ENCODE data around the gene DUOX1.
"Not testable (repeated sequence)": the region's sequence is repeated elsewhere in the genome, so short reads cannot be mapped to it uniquely, and the experiment has no call there.

Gene DUOX1

DNA sequence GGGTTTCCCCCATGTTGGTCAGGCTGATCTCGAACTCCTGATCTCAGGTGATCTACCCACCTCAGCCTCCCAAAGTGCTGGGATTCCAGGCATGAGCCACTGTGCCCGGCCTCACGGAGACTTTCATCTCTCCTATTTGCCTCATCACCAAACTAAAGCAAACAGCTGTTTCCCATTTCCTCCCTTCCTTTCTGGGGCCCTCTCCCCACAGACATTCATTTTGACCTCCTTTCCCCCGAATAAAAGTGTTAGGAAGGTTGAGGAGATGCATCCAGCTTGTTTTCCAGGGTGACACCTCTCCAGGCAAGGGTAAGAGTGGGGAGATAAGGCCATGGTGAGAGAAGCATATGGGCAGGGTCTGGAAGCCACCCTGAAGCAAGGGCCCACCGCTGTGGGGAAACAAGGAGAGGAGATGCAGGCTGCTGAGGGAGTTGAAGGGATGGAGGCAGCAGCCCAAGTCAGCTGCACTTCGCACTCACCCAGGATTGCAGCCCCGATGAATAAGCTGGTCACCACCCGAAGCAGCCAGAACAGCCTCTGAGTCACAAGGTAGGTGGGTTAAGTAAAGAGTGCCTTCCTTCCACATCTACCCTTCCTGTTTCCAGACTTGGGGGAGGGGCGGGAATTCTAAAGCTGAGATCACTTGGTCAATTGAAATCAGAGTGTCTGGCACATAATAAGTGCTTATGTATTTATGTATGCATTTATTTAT is 7.9 kb upstream of the DUOX1 start:
- no peak for DNase-seq

DNA sequence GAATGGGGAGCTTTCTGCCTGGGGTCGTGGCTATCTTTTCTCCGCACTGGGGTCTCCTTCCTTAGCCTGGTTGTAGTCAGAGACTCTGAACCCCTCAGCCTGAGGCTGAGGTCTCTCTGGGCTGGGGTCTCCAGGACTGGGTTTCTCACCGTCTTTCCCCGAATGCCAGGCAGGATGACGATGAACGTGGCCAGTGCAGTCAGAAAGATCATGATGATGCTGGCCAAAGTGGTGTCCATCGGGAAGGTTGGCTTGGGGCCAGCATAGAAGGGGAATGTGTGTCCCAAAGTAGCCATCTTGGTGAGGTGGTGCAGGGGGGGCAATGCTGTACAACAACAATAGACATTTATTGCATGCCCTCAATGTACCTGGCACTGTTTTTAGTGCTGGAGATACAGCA is 7.1 kb upstream of the DUOX1 start:
- no peak for DNase-seq

DNA sequence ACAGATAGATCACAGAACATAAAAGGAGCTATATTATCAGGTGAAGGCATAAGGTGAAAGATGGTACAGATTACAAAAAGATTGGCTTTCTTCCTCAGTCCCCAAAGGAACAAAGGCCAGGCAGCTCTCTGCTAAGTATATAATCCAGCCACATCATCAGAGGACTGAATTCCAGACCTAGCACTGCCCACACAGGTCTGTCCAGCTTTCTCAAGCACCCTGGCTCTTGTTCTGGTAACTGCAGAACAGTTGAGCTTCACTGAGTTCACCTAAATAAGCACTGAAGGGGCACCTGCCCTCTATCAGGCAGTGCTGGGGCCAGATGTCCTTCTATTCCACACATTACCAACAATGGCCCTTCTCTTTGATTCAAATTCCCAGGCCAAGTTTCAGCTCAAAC is 6.4 kb upstream of the DUOX1 start:
- no peak for DNase-seq

DNA sequence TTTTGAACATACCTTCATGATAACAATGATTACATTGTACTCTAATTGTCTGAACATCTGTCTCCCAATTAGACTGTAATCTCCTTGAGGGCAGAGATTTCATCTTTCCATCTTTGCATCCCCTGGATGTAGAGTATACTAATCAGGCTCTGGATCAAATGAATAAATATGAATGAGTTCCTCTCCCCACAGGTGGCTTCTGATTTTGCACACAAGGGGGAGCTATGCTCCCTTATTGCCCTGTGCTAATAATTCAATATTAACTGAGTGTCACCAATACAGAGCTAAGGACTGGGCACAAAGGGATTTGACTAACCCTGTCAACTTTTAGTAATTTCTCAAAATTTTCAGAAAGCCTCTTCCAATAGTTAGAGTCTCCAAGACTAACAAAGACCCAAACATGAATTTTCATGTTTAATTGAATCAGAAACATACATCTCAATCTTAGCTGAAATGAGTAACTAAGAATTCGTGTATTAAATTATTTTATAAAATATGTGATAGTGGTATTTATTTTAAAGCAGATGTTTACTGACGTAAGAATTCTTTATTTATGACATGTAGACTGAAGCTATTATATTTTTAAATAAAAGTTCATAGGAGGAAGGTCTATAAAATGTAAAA is 3.1 kb upstream of the DUOX1 start:
- DNase-seq, result no peak

DNA sequence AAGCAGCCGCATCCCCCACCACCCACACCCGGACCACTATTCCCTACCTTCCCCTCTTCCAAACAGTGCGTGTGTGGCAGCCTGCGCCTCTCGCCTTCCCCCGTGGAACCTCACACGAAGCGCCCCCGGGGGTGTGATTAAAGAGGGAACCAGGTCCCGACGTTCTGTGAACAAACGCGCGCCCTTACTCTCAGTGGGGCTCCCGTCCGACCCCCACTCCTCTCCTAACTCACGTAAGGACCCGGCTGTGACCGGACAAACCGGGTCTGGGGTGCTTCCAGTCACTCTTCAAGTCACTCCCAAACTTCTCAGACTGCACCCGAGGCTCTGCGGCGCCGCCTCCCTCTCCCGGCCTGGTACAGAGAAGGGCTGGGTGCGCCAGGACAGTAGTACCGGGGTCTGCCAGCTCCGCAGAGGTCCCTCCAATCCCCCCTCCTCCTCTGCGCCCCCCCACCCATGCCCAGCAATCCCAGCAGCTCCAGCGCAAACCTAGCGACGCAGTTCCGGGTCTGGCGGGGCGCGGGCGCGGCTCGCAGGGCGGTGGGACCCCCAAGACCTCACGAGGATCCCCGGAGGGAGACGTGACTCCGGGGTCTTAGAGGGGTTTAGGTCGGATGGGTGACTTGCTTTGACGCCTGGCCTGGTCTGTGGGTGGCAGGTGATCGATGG is 689 bp upstream of the DUOX1 start:
- DNase-seq, result no peak

DNA sequence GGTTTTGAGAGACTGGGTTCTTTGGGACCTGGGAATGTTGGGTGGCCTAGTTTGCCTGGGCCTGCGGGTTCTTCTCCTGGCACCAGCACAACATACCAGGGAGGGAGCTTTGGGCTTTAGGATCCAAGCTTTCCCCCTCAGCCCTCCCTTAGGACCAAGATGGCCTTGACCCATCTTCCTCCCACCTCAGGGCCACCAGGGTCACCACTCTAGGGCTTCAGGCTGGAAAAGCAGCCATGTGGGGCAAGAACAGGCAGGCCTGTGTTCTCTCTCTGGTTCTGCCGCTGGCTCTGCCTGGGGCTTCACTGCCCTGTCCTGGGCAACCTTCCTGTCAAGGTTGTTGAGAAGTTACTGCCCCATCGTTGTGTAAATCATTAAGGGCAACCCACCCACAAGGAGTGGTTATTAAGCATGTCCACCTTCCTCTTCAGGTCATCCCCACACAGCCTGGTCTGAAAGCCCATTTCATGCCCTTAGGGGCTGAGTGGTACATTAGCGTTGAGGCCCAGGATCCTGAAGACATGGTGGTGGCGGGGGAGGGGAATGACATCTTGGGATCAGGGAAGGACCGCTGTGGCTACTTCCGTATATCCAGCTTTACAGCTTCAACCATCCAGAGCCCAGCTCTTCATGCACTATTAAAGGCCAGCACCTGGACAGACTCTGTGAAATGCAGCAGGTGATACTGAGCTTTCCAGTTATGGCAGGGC is 652 bp downstream of the DUOX1 start:
- DNase-seq, result no peak

DNA sequence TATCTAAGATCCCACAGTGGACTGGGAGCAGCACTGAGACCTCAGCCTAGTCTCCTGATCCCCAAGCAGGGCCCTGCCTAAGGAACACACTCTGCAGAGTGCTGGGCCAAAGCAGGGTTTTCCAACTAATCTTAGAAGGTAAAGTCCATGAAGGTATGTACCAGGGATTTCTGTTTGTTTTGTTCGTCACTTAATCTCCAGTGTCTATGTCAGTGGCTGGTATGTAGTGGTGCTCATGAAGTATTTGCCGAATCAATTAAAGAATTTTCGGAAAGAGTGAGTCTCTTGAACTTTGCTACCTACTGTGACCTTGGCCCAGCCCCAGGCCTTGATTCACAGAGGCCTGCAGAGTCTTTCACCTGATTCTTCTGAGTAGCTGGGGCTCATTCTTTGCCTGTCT is 1.7 kb downstream of the DUOX1 start:
- no peak for DNase-seq

DNA sequence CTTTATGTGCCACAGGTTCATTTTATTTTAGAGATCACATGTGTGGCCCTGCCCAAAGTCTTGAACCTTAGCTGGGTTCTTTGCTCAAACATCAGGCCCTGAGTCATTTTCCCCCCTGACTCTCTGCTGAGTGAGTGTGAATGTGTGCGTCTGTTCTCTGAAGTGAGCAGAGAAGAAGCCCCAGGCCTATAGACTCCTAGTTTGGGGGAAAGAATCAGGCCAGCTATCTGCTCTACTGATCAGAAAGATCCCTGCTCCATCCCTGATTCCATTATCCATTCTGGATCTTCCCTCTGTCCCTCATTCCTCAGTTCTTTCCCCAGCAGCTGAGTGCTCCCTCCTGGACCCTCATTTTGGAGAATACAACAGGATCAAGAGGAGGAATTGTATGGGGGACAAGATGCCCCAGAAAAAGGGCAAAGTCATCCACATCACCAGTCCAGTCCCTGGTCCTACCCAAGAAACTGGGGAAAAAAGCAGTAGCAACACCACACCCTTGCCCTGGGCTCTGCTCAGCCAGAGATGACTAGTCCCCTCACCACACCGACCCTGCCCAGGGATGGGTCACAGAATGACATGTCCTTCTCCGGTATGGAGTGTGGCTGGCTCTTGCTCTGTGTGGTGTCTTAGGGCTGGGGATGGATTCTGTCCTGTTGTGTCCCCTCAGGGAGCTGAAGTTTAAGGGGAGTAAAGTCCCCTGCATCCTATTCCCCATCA is 3.2 kb downstream of the DUOX1 start:
- DNase-seq, result no peak

DNA sequence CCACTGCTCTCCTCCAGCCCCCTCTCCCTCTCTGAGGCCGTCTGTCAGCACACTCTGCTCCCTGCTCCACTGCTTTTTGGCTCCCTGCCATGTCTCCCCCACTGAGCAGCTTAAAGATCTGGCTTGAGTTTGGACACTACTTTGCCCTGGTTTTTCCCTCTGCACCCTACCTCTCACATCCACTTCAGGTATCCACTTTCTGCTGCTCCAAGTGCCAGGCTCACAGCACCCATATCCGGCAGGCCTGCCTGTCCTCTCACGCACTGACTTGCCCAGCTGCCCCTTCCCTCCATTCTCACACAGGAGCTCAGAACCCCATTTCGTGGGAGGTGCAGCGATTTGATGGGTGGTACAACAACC is 3.7 kb downstream of the DUOX1 start:
- DNase-seq, result no peak

DNA sequence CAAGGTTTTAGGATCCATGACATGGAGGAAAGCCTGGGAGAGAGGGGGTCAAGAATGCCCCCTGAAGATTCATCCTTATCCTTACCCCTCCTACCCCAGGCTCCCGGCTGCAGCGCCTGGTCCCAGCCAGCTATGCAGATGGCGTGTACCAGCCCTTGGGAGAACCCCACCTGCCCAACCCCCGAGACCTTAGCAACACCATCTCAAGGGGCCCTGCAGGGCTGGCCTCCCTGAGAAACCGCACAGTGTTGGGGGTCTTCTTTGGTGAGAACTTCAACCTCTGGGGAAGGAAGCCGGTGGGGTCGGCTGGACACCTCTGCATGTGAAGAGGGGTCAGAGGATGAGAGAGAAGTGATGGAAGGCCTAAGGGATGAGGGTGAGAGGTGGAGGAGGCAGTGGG is 4.3 kb downstream of the DUOX1 start:
- no peak for DNase-seq

DNA sequence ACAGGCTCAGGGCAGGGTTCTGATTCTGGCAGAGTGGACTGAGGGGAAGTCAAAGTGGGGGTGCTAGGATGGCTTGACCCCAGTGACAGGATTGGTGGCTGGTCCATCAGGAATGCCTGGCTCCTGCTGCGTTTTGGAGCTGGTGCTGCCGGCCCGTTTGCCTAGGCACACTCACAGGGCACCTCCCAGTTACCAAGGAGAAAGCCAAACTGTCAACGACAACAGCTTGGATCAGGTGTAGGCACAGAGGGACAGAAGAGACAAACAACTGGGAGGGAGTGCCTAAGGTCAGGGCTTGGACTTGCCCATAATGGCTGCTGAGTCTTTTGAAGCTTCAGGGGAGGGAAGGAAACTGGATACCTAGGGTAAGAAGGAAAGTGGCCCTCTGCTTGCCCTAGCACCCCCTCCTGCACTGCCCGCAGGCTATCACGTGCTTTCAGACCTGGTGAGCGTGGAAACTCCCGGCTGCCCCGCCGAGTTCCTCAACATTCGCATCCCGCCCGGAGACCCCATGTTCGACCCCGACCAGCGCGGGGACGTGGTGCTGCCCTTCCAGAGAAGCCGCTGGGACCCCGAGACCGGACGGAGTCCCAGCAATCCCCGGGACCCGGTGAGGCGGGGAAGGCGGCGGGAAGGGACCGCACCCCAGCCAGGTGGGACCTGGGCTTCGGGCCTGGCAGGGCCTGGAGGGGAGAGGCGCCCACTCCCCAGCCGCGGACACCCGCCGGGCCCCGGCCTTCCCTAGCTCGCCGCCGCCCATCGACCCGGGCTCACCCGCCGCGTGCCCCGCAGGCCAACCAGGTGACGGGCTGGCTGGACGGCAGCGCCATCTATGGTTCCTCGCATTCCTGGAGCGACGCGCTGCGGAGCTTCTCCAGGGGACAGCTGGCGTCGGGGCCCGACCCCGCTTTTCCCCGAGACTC is 5.1 kb downstream of the DUOX1 start:
- no peak for DNase-seq

DNA sequence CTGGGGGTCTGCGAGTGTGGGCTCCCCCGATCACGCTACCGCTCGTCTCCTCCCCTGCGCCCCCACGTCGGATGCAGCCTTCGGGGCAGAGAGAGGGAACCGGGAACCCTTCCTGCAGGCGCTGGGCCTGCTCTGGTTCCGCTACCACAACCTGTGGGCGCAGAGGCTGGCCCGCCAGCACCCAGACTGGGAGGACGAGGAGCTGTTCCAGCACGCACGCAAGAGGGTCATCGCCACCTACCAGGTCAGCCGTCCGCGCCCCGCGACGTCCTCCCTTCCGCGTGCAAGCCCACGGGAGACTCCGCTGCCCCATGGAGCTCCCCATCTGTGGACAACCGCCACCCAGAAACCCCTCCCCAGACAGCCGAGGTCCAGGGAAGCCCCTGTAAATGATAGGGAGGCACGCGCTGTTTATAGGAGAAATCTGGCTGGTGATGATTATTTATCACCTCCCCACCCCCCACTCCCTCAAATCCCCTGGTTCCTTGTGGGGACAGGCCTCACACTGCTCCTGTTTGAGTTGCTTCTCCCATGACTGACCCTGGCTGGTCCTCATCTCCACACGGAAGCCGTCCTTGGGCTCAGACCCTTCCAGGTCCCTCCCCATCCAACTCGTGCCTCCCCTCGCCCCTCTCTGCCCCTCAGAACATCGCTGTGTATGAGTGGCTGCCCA is 6.0 kb downstream of the DUOX1 start:
- not testable (repeated sequence) for DNase-seq

DNA sequence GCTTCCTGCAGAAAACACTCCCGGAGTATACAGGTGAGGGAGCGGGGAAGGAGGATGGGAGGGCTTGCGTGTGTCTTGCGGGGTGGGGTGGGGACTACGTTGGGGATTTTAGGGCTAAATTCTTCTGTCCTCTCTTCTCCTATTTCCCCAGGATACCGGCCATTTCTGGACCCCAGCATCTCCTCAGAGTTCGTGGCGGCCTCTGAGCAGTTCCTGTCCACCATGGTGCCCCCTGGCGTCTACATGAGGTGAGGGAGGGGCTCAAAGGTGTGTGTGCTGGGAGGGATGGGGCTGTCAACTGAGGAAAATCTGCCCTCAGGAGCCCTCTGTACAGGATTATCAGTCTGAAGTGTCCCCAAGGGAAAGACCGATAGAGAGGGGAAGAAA is 6.6 kb downstream of the DUOX1 start:
- no peak for DNase-seq

DNA sequence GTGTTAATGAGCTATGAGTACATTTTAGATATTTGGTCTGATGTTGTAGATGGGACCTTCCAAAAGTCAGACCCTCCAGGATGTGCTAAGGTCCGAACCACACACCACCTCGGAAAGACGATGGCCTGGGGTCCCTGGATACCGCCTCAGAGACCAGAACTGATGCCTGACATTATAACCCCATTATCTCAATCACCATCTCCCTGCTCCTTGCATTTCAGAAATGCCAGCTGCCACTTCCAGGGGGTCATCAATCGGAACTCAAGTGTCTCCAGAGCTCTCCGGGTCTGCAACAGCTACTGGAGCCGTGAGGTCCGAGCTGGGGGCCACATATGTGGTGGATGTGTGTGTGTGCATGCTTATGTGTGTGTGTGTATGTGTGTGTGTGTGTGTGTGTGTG is 7.9 kb downstream of the DUOX1 start:
- DNase-seq, result no peak

DNA sequence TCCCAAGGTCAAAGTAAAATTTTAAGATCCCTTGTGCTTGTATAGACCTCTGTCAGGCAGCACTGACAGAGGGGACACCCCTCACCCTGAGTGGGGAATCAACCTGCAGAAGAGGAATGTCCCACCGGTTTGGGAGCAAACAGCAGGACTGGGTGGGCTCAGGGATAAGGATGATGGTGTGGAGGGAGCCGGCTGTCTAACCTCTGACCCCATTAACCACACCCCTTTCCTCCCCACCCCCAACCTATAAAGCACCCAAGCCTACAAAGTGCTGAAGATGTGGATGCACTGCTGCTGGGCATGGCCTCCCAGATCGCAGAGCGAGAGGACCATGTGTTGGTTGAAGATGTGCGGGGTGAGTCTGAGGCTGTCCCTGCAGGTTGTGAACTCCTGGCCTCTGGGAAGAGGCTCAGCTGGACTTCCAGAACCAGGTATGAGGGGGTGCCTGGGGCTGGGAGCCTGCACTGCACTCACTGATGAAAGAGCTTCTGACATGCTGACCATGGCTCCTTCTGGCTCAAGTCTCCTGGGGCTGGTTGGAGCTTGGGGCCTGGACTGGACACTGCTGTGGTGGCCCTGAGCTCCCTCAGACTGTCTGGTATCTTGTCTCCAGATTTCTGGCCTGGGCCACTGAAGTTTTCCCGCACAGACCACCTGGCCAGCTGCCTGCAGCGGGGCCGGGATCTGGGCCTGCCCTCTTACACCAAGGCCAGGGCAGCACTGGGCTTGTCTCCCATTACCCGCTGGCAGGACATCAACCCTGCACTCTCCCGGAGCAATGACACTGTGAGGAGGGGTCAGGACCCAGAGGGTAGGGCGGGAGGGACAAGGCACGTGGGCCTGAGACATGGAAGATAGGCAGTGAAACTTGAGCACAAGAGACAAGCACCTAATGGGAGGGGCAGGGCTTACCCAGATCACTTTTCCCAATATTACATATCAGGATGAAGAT is 9.3 kb downstream of the DUOX1 start:
- DNase-seq, result no peak

DNA sequence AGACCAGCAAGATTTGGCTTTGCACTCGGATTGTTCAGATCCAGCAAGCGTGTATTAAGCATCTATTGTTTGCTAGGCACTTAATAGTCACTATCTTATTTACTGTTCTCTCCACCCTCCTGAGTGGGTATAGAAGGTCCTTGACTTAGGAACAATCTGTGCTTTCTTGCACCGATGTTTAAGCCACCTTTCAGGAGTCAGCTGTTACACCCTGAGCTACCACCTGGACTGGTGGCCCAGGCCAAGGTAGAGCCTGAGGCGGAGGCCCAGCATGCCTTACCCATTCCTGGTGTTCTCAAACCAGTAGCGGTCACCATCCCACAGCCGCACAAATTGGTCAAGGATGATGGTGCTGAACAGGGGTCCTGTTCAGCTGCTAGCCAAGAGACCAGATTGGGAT is 10.0 kb downstream of the DUOX1 start:
- DNase-seq, result no peak

DNA sequence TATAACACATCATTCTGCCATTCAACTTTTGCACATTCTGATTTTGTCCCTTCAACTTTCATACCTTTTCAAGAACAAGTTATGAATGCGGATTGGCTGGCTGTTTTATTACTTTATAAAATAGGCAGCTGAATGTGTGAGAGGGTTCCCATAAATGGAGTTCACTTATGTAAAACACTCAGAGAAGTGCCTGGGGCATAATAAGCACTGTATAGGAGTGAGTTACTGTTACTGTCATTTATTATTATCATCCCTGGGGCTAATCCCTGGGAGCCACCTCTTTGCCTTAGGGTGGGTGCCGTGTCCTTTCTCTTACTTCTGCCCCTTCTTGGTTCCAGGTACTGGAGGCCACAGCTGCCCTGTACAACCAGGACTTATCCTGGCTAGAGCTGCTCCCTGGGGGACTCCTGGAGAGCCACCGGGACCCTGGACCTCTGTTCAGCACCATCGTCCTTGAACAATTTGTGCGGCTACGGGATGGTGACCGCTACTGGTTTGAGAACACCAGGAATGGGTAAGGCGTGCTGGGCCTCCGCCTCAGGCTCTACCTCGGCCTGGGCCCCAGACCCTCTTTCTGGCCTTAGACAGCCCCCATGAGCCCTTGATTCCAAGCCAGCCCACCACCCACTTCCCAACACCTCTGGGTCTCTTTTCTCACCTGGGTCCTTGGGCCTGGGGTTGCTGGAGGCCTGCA is 10.9 kb downstream of the DUOX1 start:
- DNase-seq, result no peak

DNA sequence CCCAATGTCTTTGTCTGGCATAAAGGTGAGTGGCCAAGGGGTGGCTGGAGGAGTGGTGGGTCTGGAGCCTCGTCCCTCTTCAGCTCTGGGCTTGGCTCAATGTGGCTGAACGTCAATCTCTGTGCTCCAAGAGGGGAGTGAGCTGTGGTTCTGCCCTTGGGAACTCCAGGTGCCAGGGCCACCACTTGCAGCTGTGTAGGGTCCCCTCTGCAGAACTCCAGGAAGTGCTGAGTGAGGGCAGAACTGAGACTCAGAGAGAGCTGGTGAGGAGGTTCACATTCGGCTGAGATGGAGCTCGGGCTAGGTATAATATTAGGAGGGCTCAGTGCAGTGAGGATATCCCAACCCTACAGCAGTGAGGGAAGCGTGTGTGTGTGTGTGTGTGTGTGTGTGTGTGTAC is 11.6 kb downstream of the DUOX1 start:
- no peak for DNase-seq

DNA sequence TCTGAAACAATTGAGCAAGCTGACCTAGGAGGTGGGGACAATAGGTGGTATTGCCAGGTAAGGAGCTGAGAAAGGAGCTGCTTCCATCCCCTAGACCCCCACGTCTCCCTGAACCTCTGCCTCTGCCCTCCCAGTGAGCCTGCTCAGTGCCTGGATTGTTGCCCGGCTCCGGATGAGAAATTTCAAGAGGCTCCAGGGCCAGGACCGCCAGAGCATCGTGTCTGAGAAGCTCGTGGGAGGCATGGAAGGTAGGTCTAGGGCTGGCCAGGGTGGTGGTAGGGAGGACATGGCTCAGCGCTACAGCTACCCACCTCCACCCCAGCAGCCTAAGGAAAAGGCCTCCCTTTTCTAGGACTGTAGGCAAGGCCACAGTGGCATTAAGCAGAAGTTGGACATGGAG is 13.3 kb downstream of the DUOX1 start:
- DNase-seq, result no peak

DNA sequence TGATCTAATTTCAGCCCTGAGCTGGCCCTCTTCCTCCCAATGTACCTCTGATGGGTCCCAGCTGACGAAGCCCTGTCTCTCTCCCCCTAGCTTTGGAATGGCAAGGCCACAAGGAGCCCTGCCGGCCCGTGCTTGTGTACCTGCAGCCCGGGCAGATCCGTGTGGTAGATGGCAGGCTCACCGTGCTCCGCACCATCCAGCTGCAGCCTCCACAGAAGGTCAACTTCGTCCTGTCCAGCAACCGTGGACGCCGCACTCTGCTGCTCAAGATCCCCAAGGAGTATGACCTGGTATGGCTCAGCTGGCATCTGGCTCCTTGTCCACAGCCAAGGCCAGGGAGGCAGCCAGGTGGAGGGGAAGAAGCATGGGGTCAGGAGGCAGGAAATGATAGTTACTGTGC is 14.2 kb downstream of the DUOX1 start:
- no peak for DNase-seq
